GM12878 (cell line): ENCODE measurements around the gene KRTAP10-8.

Experiments used
- EZH2 ChIP-seq: IDR thresholded peaks from 2 replicates; pipeline ENCODE4 v1.6.1; 2012; ENCODE audit warnings: low read depth, mild to moderate bottlenecking, control low read depth, inconsistent platforms, low read length, borderline replicate concordance; ENCODE audit not compliant: control insufficient read depth
- HDAC6 ChIP-seq: fragments of 200-600 bp; sonication (generic); IDR thresholded peaks from one replicate; pipeline ENCODE4 v1.8.0; 2017; ENCODE audit warnings: antibody characterized with exemption; ENCODE audit not compliant: unreplicated experiment
- RUNX3 ChIP-seq: IDR thresholded peaks from 2 replicates; pipeline ENCODE4 v1.6.1; 2012; ENCODE audit warnings: low read length, inconsistent platforms
- SIN3A ChIP-seq: IDR thresholded peaks from 2 replicates; pipeline ENCODE4 v1.6.1; 2012; ENCODE audit warnings: low read depth, low read length, improper control_type of control experiment
- TCF12 ChIP-seq: IDR thresholded peaks from 2 replicates; pipeline ENCODE4 v1.6.1; 2011; ENCODE audit warnings: low read depth, mild to moderate bottlenecking, low read length
- ZNF24 ChIP-seq: fragments of 450-650 bp; IDR thresholded peaks from 2 replicates; pipeline ENCODE4 v1.6.1; 2017; ENCODE audit warnings: antibody characterized with exemption, mild to moderate bottlenecking
- TF ChIP-seq, protein P1 (sequence below), 3 experiments: IDR thresholded peaks in 2 of 3; conservative IDR thresholded peaks in 1 of 3; 2 replicates each; pipeline ENCODE4 v1.5.1; 2011; ENCODE audit warnings: low read depth in 3 of 3, low read length in 3 of 3, mild to moderate bottlenecking in 3 of 3, control low read depth in 2 of 3, moderate library complexity in 2 of 3, inconsistent platforms in 1 of 3, mixed read lengths in 1 of 3; ENCODE audit not compliant: control insufficient read depth in 2 of 3, insufficient read depth in 1 of 3; ENCODE audit errors: extremely low read depth in 1 of 3
- TF ChIP-seq, protein P2 (sequence below): IDR thresholded peaks from 2 replicates; pipeline ENCODE4 v1.6.1; 2011; ENCODE audit warnings: low read depth, mild to moderate bottlenecking, low read length, moderate library complexity, borderline replicate concordance; ENCODE audit errors: extremely low read depth
- TF ChIP-seq, protein P3 (sequence below): IDR thresholded peaks from 2 replicates; pipeline ENCODE4 v1.6.1; 2012; ENCODE audit warnings: mild to moderate bottlenecking, low read depth, low read length

DNA sequence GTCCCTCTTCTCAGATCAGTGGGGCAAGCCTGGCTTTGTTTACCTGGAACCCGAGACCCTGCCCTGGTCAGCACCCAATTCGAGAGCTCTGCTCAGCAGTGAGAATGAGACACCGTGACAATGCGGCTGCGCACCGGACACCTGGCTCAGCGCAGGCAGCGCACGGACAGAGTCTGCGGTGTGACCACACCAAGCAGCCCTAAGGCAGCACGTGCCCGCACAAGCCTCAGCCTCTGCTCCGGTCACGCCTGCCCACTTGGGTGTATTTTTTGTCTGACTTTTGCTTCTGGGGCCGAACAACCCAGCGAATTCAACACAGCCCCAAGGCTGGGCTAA, 4.7 kb downstream of the KRTAP10-8 start:
- TF ChIP-seq, protein P1, sequence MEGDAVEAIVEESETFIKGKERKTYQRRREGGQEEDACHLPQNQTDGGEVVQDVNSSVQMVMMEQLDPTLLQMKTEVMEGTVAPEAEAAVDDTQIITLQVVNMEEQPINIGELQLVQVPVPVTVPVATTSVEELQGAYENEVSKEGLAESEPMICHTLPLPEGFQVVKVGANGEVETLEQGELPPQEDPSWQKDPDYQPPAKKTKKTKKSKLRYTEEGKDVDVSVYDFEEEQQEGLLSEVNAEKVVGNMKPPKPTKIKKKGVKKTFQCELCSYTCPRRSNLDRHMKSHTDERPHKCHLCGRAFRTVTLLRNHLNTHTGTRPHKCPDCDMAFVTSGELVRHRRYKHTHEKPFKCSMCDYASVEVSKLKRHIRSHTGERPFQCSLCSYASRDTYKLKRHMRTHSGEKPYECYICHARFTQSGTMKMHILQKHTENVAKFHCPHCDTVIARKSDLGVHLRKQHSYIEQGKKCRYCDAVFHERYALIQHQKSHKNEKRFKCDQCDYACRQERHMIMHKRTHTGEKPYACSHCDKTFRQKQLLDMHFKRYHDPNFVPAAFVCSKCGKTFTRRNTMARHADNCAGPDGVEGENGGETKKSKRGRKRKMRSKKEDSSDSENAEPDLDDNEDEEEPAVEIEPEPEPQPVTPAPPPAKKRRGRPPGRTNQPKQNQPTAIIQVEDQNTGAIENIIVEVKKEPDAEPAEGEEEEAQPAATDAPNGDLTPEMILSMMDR (IDR thresholded peaks at IDR 0.05 in 2 of 3, conservative IDR thresholded peaks at IDR 0.05 in 1 of 3; ENCODE audit: control insufficient read depth in 2 of 3, extremely low read depth in 1 of 3, insufficient read depth in 1 of 3, low read depth in 3 of 3, low read length in 3 of 3) = no peak
- TF ChIP-seq SIN3A = no peak
- TF ChIP-seq ZNF24 = no peak
- no peak for TF ChIP-seq EZH2
- TF ChIP-seq TCF12 = no peak
- TF ChIP-seq, protein P2, sequence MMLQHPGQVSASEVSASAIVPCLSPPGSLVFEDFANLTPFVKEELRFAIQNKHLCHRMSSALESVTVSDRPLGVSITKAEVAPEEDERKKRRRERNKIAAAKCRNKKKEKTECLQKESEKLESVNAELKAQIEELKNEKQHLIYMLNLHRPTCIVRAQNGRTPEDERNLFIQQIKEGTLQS = no peak
- no peak for TF ChIP-seq RUNX3
- no peak for TF ChIP-seq HDAC6
- TF ChIP-seq, protein P3, sequence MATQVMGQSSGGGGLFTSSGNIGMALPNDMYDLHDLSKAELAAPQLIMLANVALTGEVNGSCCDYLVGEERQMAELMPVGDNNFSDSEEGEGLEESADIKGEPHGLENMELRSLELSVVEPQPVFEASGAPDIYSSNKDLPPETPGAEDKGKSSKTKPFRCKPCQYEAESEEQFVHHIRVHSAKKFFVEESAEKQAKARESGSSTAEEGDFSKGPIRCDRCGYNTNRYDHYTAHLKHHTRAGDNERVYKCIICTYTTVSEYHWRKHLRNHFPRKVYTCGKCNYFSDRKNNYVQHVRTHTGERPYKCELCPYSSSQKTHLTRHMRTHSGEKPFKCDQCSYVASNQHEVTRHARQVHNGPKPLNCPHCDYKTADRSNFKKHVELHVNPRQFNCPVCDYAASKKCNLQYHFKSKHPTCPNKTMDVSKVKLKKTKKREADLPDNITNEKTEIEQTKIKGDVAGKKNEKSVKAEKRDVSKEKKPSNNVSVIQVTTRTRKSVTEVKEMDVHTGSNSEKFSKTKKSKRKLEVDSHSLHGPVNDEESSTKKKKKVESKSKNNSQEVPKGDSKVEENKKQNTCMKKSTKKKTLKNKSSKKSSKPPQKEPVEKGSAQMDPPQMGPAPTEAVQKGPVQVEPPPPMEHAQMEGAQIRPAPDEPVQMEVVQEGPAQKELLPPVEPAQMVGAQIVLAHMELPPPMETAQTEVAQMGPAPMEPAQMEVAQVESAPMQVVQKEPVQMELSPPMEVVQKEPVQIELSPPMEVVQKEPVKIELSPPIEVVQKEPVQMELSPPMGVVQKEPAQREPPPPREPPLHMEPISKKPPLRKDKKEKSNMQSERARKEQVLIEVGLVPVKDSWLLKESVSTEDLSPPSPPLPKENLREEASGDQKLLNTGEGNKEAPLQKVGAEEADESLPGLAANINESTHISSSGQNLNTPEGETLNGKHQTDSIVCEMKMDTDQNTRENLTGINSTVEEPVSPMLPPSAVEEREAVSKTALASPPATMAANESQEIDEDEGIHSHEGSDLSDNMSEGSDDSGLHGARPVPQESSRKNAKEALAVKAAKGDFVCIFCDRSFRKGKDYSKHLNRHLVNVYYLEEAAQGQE = no peak
